ENCODE results near the gene LAMA3. TPM values are rescaled to one million over a fixed set of nuclear protein-coding genes. Genes with fewer than 3 reads are reported as not detected.

The LAMA3 gene
- total and polyA plus RNA-seq, 10 of the 15 experiments (the other 5 are each of a cell fraction or from before 2014, with no cell fraction given), result 0.37 to 6.5 (median 5.4) TPM

DNA sequence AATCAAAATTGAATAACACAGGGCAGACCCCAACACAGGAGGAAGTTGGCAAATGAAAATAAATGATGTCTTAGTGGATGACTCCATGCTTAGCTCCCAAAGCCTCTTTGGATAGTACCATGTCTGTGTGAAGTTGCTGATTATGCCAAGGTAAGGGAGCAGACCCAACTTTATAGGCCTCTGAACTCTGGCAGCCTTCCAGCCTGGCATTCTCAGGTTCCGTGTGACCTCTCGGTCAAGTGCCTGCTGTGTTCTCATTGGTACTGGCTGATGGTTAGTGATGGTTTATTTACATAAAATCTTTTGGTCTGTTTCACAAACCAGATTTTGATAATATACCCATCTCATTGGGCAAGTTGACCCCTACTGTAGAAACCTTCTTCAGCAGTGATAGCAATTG is 213.1 kb downstream of the LAMA3 start:
- Histone ChIP-seq H4K20me1 (ENCODE audit: control insufficient read depth, insufficient read depth) (no peaks in the 10 kb centered on the region), H3K27ac (ENCODE audit: control insufficient read depth, insufficient read depth) (no peak overlapping the region), H3K9me3 (replicated peaks; ENCODE audit: control insufficient read depth, insufficient read depth, low read length) (no peaks in the 10 kb centered on the region), H3K4me3 (no peak overlapping the region), H3K79me2 (ENCODE audit: control insufficient read depth, insufficient read depth, low read length) (no peaks in the 10 kb centered on the region), H3K4me2 (ENCODE audit: control insufficient read depth, insufficient read depth) (no peak overlapping the region), H2AFZ (ENCODE audit: control insufficient read depth, low read depth, low read length) (no peak overlapping the region), H3K36me3 (ENCODE audit: control insufficient read depth in 2 of 2, insufficient read depth in 2 of 2, low read length in 1 of 2) (no peaks in the 10 kb centered on the region), H3K4me1 (ENCODE audit: control insufficient read depth, insufficient read depth, low read length) (no peaks in the 10 kb centered on the region), H3K27me3 (replicated peaks in 1 of 2; ENCODE audit: control insufficient read depth in 2 of 2, insufficient read depth in 2 of 2, low read length in 1 of 2) (no peaks in the 10 kb centered on the region), H3K9ac (ENCODE audit: control insufficient read depth, insufficient read depth, low read length) (no peak overlapping the region)
- in situ Hi-C loops (cut with MboI) (no loop called here), intact Hi-C loops (cut with micrococcal nuclease; ENCODE audit: unreplicated experiment) (no loop called here)
- BruUV-seq (replicated peaks), result no TSS peak
- DNase-seq (ENCODE audit: low read depth, low spot score), result no peak
- ATAC-seq, result no peak
- CTCF ChIA-PET, result interaction anchor here (1.3 to 1.8 kb wide), 2 partner anchors 11 to 16 kb away, joined by 4 to 10 read pairs; no protein-coding TSS in a partner anchor
- FAIRE-seq, result peak; percentile 35
- POLR2A ChIA-PET, result no interaction called here
- 100% methylated on average over 2 of the region's 2 CpGs for WGBS (ENCODE audit: insufficient coverage, insufficient replicate concordance, low lambda C conversion rate, missing lambda C conversion rate)
- RAD21 ChIA-PET (ENCODE audit: unreplicated experiment), result no interaction called here
- SMC1A ChIA-PET (ENCODE audit: uncharacterized antibody, unreplicated experiment), result interaction anchor here (1.3 kb wide), 1 partner anchor 73 kb away, joined by 3 read pairs; no protein-coding TSS in a partner anchor
- no peak for TF ChIP-seq IKZF1 (conservative IDR thresholded peaks at IDR 0.05)

DNA sequence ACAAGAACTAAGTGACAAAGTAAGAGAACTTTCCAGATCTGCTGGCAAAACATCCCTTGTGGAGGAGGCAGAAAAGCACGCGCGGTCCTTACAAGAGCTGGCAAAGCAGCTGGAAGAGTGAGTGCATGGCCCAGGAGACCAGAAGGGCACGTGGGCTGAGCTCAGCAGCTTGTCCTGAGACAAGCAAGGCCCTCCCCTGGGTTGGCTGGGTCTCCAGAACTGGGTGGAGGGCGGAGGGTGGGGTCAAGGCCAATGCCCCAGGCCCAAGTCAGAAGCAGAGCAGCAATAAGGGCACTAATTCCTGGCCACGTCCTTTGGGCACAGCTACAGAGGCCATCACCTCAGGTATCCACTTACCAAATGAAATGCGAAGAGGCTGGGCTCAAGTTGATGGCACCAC is 214.7 kb downstream of the LAMA3 start:
- no peak for FAIRE-seq
- no peak for TF ChIP-seq BACH1 (IDR thresholded peaks at IDR 0.05; ENCODE audit: borderline replicate concordance)
- no peak for TF ChIP-seq NR2C1 (IDR thresholded peaks at IDR 0.05)
- no peak for TF ChIP-seq RUNX3 (IDR thresholded peaks at IDR 0.05; ENCODE audit: low read length)
- no peak for DNase-seq (ENCODE audit: low read depth, low spot score)
- no peak overlapping the region for H3K9ac ChIP-seq (ENCODE audit: control insufficient read depth, insufficient read depth, low read length)
- H3K27ac ChIP-seq (ENCODE audit: control insufficient read depth, insufficient read depth), result no peak overlapping the region
- in situ Hi-C loops (cut with MboI) (no loop called here), intact Hi-C loops (cut with micrococcal nuclease; ENCODE audit: unreplicated experiment) (no loop called here)
- no peaks in the 10 kb centered on the region for H3K27me3 ChIP-seq (replicated peaks in 1 of 2; ENCODE audit: control insufficient read depth in 2 of 2, insufficient read depth in 2 of 2, low read length in 1 of 2)
- POLR2A ChIA-PET, result interaction anchor here (0.5 kb wide), 1 partner anchor 90 kb away, joined by 6 read pairs; no protein-coding TSS in a partner anchor
- no peak overlapping the region for H2AFZ ChIP-seq (ENCODE audit: control insufficient read depth, low read depth, low read length)
- H3K4me3 ChIP-seq, result no peak overlapping the region
- no peak for ATAC-seq
- no peaks in the 10 kb centered on the region for H3K79me2 ChIP-seq (ENCODE audit: control insufficient read depth, insufficient read depth, low read length)
- SMC1A ChIA-PET (ENCODE audit: uncharacterized antibody, unreplicated experiment), result interaction anchor here (0.6 kb wide), 1 partner anchor 45 kb away, joined by 3 read pairs; no protein-coding TSS in a partner anchor
- H3K36me3 ChIP-seq (ENCODE audit: control insufficient read depth in 2 of 2, insufficient read depth in 2 of 2, low read length in 1 of 2), result no peaks in the 10 kb centered on the region
- H3K4me2 ChIP-seq (ENCODE audit: control insufficient read depth, insufficient read depth), result no peak overlapping the region
- no peaks in the 10 kb centered on the region for H3K4me1 ChIP-seq (ENCODE audit: control insufficient read depth, insufficient read depth, low read length)
- H3K9me3 ChIP-seq (replicated peaks; ENCODE audit: control insufficient read depth, insufficient read depth, low read length), result no peaks in the 10 kb centered on the region
- WGBS (ENCODE audit: insufficient coverage, insufficient replicate concordance, low lambda C conversion rate, missing lambda C conversion rate), result 47% methylated on average over 7 of the region's 7 CpGs
- RAD21 ChIA-PET (ENCODE audit: unreplicated experiment), result no interaction called here
- no peaks in the 10 kb centered on the region for H4K20me1 ChIP-seq (ENCODE audit: control insufficient read depth, insufficient read depth)
- CTCF ChIA-PET, result interaction anchor here (0.6 kb wide), 1 partner anchor 200 kb away, joined by 3 read pairs; no protein-coding TSS in a partner anchor
- BruUV-seq (replicated peaks), result no TSS peak

Measured in GM12878 (cell line).